NCI-H446 treated with DMSO at 0.1 percent for 48 hours (cell line): ENCODE results near the gene ITGB7.

Experiments
- DNase-seq: peaks from one replicate; lab custom pipeline; 2025; lab: John Stamatoyannopoulos, UW

The ITGB7 gene

GRCh38 chr12:53196486-53196885 is 10.6 kb downstream of the ITGB7 start:
- no peak for DNase-seq

GRCh38 chr12:53195516-53196420 is 11.3 kb downstream of the ITGB7 start:
- DNase-seq = no peak

- no peak for DNase-seq
Measured at GRCh38 chr12:53194973-53195372, 12.1 kb downstream of the ITGB7 start.

- no peak for DNase-seq
Measured at GRCh38 chr12:53193985-53194716, 12.9 kb downstream of the ITGB7 start.

DNA sequence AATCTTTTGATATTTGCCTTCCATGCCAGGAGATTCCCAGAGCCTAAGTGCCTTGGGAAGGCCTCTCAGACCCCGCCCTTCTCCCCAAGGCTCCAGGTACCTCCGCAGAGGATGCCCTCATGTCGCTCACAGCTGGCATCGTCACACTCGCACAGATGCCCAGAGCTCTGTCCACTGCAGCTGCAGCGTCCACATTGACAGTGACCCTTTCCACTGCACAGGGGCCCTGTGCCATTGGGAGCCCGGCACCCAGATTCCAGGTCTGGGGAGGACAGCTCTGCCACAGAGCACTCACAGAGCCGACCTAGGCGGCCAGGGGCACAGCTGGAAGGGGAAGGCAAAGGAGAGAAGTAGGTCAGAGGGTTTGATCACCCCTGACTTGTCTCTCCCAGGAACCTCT is 14.0 kb downstream of the ITGB7 start:
- no peak for DNase-seq

- no peak for DNase-seq
Measured at GRCh38 chr12:53192531-53193021, 14.5 kb downstream of the ITGB7 start.

- DNase-seq = no peak
Measured at GRCh38 chr12:53191885-53192530, 15.0 kb downstream of the ITGB7 start.

DNA sequence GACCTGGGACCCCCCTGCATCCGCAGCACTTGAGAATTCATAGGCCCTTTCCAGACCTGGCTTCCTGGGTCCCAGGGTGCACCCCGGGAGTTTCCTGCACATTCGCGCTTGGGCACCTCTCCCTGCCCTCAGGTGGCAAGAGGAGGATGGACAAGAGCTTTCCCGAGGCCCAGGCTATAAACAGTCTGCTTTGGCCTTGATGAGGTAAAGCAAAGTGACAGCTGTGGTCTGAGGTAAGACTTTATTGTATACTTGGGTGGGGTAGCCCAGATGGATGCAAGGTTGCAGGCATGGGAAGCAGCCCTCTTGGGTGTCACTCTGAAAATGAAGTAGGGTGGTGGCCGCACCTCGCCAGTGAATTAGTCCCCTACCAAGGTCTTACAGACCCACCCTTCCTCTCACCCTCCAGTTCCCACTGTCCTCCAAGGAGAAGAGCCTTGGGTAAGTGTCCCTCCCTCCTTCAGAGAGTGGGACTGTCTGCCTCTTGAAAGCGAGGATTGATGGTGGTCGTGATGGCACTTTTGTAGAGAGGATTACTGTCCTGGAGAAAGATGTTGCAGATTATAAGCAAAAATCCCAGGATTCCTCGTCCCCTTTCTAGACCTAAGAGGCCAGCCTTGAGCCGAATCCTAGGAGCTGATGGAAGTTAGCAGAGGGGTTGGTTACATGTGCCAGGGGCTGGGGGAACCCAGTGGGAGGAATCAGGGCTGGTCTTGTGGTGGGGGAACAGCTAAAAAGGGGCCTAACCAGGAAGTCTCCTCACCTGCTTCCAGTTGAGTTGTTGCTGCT is 15.8 kb downstream of the ITGB7 start:
- no peak for DNase-seq

DNA sequence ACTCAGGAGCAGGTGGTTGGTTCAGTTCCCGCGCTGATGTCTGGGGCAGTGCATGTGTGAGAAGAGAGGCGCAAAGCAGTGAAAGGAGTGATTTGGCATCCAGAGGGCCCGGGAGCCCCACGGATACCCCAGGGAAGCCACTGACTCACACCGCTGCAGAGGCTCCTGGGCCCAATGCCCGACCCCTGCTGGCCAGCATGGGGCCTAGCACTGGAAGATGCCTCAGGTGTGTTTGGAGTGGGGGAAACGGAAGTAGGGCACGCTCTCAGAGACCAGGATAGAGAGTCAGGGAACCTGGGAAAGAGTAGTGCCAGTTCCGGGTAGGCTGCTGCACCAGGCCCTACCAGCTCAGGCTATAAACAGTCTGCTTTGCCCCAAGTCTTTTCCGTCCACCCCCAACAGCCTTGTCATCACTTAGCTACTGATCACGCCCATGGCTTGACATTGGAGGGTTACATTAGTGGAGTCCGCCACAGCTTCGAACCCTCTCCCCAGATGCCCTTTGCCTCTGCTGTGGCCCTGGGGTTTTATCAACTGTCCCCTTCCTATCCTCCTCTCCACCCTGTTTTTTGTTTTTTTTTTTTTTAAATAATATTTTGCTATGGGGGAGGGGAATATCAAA is 16.8 kb downstream of the ITGB7 start:
- DNase-seq = peak; percentile 22

DNA sequence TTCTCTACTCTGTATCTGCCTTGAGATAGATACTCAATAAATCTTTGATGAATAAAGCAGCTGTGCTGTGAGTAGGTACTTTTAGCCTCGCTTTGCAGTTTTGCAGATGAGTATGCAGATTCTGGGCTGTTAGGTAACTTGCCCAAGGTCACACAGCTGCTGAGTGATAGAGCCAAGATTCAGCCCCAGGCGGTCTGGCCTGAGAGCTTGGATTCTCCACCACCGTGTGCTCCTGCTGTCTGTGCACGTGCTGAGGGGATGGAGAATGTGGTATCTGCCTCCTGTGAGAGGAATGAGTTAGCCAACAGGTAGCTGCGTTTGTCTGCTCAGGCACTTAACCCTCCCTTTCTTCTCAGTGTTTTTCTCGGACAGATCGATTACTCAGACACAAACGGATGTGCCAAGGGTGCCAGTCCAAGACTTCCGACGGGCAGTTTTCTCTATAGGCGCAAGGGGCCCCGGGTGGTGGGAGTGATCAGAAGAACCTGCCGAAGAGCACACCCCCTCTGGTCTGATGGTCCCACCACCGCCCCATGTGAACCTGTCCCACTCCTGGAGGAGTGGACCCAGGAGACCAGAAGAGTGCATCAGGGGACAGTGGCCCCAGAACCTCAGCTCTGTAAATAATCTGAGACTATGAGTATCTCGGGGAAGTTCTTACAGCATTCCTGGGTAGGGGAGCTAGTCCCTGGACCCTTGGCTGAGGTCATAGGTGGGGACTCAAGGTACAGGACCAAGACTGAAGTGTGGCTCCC is 19.7 kb downstream of the ITGB7 start:
- DNase-seq = no peak

DNA sequence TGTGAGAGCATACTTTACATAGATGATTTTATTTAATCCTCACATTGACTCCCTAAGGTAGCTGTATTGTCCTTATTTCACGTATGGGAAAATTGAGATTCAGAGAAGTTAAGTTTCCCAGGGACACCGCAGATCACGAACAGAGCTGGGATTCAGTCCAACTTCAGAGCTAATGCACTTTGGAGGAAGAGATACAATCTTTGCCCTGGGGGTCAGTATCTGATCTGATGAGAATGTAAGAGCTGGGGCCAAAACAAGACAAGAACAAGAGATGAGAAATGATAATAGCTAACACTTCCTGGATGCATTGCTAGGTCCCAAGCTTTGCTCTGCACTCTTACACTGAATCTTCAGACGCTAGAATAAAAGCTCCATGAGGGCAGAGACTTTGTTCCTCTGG is 20.3 kb downstream of the ITGB7 start:
- no peak for DNase-seq

DNA sequence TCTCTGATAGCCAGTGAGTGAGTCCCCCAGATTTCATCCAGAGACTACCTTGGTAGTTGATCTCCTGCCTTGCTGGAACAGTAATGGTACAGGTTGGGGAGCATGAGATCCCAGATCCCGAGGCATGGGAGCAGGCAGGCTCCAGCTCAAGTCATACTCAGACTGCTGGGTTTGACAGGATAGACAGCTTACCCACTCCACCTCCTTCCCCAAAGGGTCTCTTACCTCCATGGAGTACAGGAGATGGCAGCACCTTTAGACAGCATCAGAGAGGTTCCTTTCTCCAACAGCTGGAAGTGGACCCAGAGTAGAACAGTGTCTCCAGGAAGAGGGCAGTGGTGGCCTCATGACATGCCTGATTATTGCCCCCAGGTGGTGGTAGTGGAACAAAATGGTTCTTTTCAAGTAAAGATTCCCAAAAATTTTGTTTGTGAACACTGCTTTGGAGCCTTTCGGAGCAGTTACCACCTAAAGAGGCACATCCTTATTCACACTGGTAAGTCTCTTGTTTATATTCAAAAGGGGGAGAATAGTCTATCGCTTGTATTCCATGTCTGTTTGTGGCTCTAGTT is 21.4 kb downstream of the ITGB7 start:
- DNase-seq = no peak

DNA sequence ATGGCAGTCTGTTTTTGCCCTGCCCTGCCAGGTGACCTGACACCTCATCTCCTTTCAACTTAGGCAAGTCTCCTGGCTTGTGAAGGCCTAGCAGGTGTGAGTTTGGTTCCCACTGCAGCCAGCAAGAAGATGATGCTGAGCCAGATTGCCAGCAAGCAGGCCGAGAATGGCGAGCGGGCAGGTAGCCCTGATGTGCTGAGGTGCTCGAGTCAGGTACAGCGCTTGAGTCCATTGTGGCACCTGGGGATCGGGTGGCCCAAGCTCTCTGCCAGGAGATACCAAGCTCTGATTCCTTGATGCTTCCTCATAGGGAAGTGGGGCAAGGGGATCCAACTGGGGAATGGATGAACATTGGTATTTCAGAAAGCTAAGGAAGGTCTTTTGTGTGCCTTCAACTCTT is 22.2 kb downstream of the ITGB7 start:
- DNase-seq = no peak

GRCh38 chr12:53182903-53183302 is 24.1 kb downstream of the ITGB7 start:
- DNase-seq = no peak

- no peak for DNase-seq
Measured at GRCh38 chr12:53181935-53182334, 25.1 kb downstream of the ITGB7 start.

DNA sequence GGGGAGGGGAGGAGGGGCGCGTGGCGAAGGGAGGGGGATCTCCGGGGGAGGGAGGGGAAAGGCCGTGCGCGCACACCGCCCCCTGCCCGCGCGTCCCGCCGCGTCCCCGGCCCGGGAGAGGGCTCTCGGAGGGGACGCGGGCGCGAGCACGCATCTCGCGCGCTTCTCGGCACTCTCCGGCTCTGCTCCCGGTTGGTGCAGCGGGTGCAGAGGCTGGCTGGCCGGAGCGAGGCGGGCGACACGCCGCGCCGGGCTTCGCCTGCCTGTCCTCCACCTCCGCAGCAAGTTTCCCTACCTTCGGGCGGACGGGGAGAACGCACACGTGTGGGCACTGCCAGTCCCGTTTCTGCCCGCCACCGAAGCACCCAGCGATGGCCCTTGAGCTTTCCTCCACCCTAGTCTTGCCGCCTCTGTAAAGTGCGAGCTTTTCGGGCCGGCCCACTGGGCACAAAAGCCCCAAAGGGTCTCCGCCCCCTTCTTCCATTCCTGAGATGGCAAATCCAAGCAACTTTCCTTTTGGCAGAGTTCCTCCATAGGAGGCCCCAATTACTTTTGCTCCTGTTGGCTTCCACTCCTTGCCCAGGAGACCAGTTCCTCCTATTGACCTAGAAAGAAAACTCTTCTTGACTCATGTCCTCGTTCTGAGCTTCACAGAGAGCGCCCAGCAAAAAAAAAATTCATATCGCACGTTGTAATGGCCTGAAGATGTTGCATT is 26.0 kb downstream of the ITGB7 start:
- peak; percentile 60 for DNase-seq

DNA sequence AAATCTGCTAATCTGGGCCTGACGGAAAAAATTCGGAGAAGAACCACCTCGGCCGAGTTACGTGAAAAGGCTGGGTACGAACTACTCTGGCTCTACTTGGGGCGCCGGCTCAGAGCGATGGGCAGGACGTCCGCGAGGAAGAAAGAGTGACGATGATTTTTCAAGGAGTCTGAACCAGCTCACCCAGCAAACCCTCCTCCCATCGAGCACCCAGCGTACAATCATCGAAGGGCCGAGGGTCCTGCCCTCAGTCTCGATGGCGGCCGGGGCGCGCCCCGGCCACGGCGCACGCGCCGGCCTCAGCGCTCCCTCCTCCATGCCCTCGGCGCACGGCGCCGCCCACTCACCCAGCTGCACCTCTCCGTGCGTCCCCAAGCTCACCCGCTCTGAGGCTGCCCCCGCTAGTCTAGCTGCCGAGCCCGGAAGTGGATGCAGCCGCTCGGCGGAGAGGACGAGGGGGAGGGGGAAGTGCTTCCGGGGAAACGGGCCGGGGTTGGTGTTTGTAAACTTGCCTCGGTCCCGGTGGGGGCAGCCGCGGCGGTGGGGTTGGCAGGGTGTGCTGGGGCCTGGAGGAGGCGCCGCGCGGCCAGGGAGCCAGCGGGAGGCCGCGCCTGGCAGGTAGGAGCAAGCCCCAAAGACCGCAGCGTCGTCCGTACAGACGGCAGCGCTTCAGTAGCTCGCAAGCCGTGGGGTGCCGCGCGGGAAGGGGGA is 26.7 kb downstream of the ITGB7 start, which contains the start of the genes CSAD and ZNF740:
Gene CSAD (minus strand): TSS at position 706 of the 711 bp plus-strand sequence. CDS start 7,455 bp downstream, outside the sequence.
Gene ZNF740 (plus strand): TSS at position 503 of the 711 bp plus-strand sequence. CDS start 1,262 bp downstream, outside the sequence.
- peak; percentile 94 for DNase-seq

DNA sequence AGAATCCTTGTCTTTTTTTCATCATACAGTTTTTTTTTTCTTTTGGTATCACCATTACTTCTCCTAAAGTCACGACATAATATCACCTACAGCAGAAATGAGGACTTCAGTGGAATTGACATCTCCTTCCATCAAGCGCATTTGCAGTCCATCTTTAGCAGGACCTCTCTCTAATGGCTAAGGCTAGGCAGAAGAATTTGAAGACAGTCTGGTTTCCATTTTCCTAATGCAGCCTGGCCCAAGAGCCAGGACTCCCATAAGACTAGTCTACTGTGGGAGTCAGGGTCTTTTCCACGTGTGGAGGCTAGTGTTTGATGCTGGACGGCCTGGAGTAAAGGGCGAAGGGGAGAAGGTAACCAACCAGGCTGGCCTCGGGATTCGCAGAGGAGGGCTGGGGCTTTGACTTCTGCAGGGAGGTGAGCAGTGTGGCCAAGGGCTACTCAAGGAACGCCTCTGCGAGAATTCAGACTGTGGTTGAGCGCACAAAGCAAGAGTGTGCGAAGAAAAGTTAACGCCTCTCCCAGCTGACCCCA is 27.3 kb downstream of the ITGB7 start:
- no peak for DNase-seq
